HG03460 (cell line): Measurements from ENCODE around the gene CCDC92B.
"Not testable (repeated sequence)": the region's sequence is repeated elsewhere in the genome, so short reads cannot be mapped to it uniquely, and the experiment has no call there.

Experiments
- ATAC-seq: cut with Tn5 transposase; IDR thresholded peaks from one replicate; pipeline ENCODE4 v1.9.1; 2021; ENCODE audit not compliant: unreplicated experiment

Gene CCDC92B

GRCh38 chr17:2749058-2749783, at the start of gene CCDC92B:
TSS of gene CCDC92B (minus strand) at chr17:2749652. CDS start at chr17:2735145, 14,507 bp downstream.
- no peak for ATAC-seq

GRCh38 chr17:2798678-2799077, 49.2 kb upstream of the CCDC92B start:
- ATAC-seq = no peak

- ATAC-seq = no peak
Observed at GRCh38 chr17:2798188-2798587, 48.7 kb upstream of the CCDC92B start.

- no peak for ATAC-seq
Observed at GRCh38 chr17:2797637-2798036, 48.2 kb upstream of the CCDC92B start.

GRCh38 chr17:2797226-2797625, 47.8 kb upstream of the CCDC92B start:
- no peak for ATAC-seq

GRCh38 chr17:2796164-2797125, 47.0 kb upstream of the CCDC92B start, which contains the start of gene RAP1GAP2:
TSS of gene RAP1GAP2 (plus strand) at chr17:2796438. CDS start at chr17:2796528, 90 bp downstream.
- ATAC-seq = no peak

GRCh38 chr17:2795441-2796163, 46.1 kb upstream of the CCDC92B start:
- no peak for ATAC-seq

GRCh38 chr17:2794111-2794803, 44.8 kb upstream of the CCDC92B start:
- no peak for ATAC-seq

- ATAC-seq = no peak
Observed at GRCh38 chr17:2792366-2793169, 43.1 kb upstream of the CCDC92B start.

- no peak for ATAC-seq
Observed at GRCh38 chr17:2789700-2790099, 40.2 kb upstream of the CCDC92B start.

GRCh38 chr17:2786176-2786881, 36.9 kb upstream of the CCDC92B start:
- no peak for ATAC-seq

- ATAC-seq = not testable (repeated sequence)
Observed at GRCh38 chr17:2785376-2785775, 35.9 kb upstream of the CCDC92B start.

GRCh38 chr17:2784864-2785263, 35.4 kb upstream of the CCDC92B start:
- no peak for ATAC-seq

- ATAC-seq = no peak
Observed at GRCh38 chr17:2783310-2784030, 34.0 kb upstream of the CCDC92B start.

GRCh38 chr17:2782055-2782454, 32.6 kb upstream of the CCDC92B start:
- ATAC-seq = no peak

- not testable (repeated sequence) for ATAC-seq
Observed at GRCh38 chr17:2781598-2781997, 32.1 kb upstream of the CCDC92B start.

GRCh38 chr17:2780931-2781454, 31.5 kb upstream of the CCDC92B start:
- no peak for ATAC-seq

- ATAC-seq = no peak
Observed at GRCh38 chr17:2780256-2780655, 30.8 kb upstream of the CCDC92B start.
